ENCODE results near the gene SMARCC1.

DNA sequence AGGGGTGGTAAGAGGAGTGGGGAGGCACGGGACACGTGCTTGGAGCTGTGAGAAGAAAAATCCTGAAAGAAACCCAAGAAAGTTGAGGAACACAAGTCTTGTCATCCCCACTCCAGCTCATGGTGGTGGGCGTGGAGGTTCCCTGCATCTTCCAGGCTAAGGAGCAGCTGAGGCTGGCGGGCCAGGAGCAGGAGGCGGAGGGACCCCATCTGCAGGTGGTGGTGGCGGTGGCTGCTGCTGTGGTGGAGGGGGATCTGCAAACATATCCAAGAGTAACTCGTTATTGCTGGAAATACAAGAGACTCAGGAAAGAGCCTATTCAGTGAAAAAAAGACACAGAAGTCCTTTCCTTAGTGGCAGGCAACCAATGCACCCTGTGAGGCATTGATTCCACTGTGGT is 193.6 kb downstream of the SMARCC1 start:
- TF ChIP-seq YY1 (IDR thresholded peaks at IDR 0.05; ENCODE audit: insufficient read depth, insufficient read length) (no peak), ZNF274 (IDR thresholded peaks at IDR 0.05; ENCODE audit: low read depth, low read length) (no peak), SUZ12 (IDR thresholded peaks at IDR 0.05; ENCODE audit: extremely low read depth, insufficient read depth, insufficient read length) (no peak)

Data from NT2/D1 (cell line).